ENCODE results near the gene NSD1.

DNA sequence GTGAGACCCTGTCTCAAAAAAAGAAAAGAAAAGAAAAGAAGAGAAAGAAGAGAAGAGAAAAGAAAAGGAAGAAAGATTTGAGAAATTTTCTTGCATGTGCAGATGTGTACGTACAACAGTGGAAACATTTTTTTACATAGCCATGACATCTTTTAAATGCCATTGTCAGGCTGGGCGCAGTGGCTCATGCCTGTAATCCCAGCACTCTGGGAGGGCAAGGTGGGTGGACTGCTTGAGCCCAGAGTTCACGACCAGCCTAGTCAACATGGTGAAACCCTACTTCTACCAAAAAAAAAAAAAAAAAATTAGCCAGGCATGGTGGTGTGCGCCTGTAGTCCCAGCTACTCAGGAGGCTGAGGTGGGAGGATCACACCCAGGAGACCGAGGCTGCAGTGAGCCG, 211.3 kb downstream of the NSD1 start:
- TF ChIP-seq, protein P1, sequence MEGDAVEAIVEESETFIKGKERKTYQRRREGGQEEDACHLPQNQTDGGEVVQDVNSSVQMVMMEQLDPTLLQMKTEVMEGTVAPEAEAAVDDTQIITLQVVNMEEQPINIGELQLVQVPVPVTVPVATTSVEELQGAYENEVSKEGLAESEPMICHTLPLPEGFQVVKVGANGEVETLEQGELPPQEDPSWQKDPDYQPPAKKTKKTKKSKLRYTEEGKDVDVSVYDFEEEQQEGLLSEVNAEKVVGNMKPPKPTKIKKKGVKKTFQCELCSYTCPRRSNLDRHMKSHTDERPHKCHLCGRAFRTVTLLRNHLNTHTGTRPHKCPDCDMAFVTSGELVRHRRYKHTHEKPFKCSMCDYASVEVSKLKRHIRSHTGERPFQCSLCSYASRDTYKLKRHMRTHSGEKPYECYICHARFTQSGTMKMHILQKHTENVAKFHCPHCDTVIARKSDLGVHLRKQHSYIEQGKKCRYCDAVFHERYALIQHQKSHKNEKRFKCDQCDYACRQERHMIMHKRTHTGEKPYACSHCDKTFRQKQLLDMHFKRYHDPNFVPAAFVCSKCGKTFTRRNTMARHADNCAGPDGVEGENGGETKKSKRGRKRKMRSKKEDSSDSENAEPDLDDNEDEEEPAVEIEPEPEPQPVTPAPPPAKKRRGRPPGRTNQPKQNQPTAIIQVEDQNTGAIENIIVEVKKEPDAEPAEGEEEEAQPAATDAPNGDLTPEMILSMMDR (IDR thresholded peaks at IDR 0.05 in 4 of 5, conservative IDR thresholded peaks at IDR 0.05 in 1 of 5), result no peak
- TF ChIP-seq POLR2A (IDR thresholded peaks at IDR 0.05), result no peak

Data from gastrocnemius medialis (tissue), 4 donors.